ENCODE results near the gene CRYGC. TPM values are rescaled to one million over a fixed set of nuclear protein-coding genes. Genes with fewer than 3 reads are reported as not detected.

CRYGC gene
- total RNA-seq, 2 donors from 2014 or later, result not detected

- Histone ChIP-seq H3K4me3 (no peak overlapping the region), H3K9ac (ENCODE audit: low read depth in 2 of 2, low read length in 2 of 2) (no peak overlapping the region), H3K27ac (no peak overlapping the region), H3K9me3 (no peaks in the 10 kb centered on the region), H3K27me3 (no peaks in the 10 kb centered on the region), H3K4me1 (no peaks in the 10 kb centered on the region), H3K36me3 (no peaks in the 10 kb centered on the region)
- intact Hi-C loops (cut with DNase I), result no loop called here
- TF ChIP-seq, protein P1, sequence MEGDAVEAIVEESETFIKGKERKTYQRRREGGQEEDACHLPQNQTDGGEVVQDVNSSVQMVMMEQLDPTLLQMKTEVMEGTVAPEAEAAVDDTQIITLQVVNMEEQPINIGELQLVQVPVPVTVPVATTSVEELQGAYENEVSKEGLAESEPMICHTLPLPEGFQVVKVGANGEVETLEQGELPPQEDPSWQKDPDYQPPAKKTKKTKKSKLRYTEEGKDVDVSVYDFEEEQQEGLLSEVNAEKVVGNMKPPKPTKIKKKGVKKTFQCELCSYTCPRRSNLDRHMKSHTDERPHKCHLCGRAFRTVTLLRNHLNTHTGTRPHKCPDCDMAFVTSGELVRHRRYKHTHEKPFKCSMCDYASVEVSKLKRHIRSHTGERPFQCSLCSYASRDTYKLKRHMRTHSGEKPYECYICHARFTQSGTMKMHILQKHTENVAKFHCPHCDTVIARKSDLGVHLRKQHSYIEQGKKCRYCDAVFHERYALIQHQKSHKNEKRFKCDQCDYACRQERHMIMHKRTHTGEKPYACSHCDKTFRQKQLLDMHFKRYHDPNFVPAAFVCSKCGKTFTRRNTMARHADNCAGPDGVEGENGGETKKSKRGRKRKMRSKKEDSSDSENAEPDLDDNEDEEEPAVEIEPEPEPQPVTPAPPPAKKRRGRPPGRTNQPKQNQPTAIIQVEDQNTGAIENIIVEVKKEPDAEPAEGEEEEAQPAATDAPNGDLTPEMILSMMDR (IDR thresholded peaks at IDR 0.05), result no peak
- DNase-seq, result no peak
Observed at GRCh38 chr2:208090420-208090819, 39.2 kb downstream of the CRYGC start.

DNA sequence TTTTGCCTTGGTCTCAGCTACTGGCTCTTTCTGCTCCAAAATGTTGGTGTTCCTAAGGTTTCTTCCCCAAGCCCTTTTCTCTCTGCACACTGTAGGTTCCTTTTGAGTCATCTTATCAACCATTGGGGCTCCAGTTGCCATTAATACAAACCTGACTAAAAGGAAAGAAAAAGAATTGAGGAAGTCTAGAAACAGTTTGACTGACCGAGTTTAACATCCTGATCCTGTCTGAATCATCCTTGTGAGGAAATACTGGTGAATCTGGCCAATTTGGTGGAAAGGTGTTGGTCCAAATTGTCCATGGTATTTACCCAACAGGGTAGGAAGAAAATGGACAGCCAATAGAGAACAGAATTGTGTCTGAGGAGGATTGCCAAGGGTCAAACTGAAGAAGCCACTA is 43.6 kb downstream of the CRYGC start:
- TF ChIP-seq, protein P1 (IDR thresholded peaks at IDR 0.05), result no peak
- no peak for DNase-seq
- no peaks in the 10 kb centered on the region for H3K36me3 ChIP-seq
- H3K9me3 ChIP-seq, result no peaks in the 10 kb centered on the region
- H3K27me3 ChIP-seq, result no peaks in the 10 kb centered on the region
- no peak overlapping the region for H3K4me3 ChIP-seq
- intact Hi-C loops (cut with DNase I), result no loop called here
- no peak overlapping the region for H3K27ac ChIP-seq
- H3K9ac ChIP-seq (ENCODE audit: low read depth in 2 of 2, low read length in 2 of 2), result no peak overlapping the region
- H3K4me1 ChIP-seq, result no peaks in the 10 kb centered on the region

DNA sequence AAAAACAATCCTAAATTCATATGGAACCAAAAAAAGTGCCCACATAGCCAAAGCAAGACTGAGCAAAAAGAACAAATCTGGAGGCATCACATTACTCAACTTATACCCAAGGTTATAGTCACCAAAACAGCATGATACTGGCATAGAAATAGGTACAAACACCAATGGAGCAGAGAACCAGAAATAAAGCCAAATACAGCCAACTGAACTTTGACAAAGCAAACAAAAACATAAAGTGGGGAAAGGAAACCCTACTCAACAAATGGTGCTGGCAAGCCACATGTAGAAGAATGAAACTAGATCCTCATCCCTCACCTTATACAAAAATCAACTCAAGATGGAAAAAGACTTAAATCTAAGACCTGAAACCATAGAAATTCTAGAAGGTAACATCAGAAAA is 45.8 kb downstream of the CRYGC start:
- Histone ChIP-seq H3K9ac (ENCODE audit: low read depth in 2 of 2, low read length in 2 of 2) (no peak overlapping the region), H3K27me3 (no peaks in the 10 kb centered on the region), H3K4me1 (no peaks in the 10 kb centered on the region), H3K36me3 (no peaks in the 10 kb centered on the region), H3K27ac (no peak overlapping the region), H3K4me3 (no peak overlapping the region), H3K9me3 (no peaks in the 10 kb centered on the region)
- no peak for DNase-seq
- intact Hi-C loops (cut with DNase I), result no loop called here
- TF ChIP-seq, protein P1 (IDR thresholded peaks at IDR 0.05), result no peak

Other genes with a start within 250 kb of the CRYGC start
- gene PLEKHM3, start 104.3 kb downstream of the CRYGC start, total RNA-seq, result 1 to 10 TPM; 5.7 to 8.3 TPM
- gene CRYGD, start 5.3 kb downstream of the CRYGC start, total RNA-seq, result not detected
- not detected for gene CRYGB, start 16.3 kb upstream of the CRYGC start, total RNA-seq
- not detected for gene CRYGA, start 33.8 kb upstream of the CRYGC start, total RNA-seq
- gene C2orf80, start 60.2 kb upstream of the CRYGC start, total RNA-seq, result not detected
- gene IDH1, start 125.2 kb upstream of the CRYGC start, total RNA-seq, result 100 to 1,000 TPM; 250 to 348 TPM
- 10 to 100 TPM; 14.6 to 18.2 TPM for gene PIKFYVE, start 136.4 kb upstream of the CRYGC start, total RNA-seq